Neural cell (in vitro differentiated cells): ENCODE results near the gene PBXIP1. TPM values are rescaled to one million over a fixed set of nuclear protein-coding genes. Genes with fewer than 3 reads are reported as not detected.

ENCODE experiments used
- H2AFZ ChIP-seq: fragments of 200-600, 300-800 bp; sonication (generic), shearing (Covaris generic); 2 replicates; pipeline ENCODE4 v1.6.0; 2014; ENCODE audit warnings: low read depth, mild to moderate bottlenecking, antibody characterized with exemption, low read length, moderate library complexity
- H3F3A ChIP-seq: fragments of 200-600 bp; shearing (Covaris generic); 2 replicates; pipeline ENCODE4 v1.6.1; 2016; ENCODE audit warnings: mild to moderate bottlenecking, moderate library complexity, mixed read lengths, antibody characterized with exemption, low read length; ENCODE audit not compliant: insufficient read depth, poor library complexity, severe bottlenecking
- H3K27ac ChIP-seq: fragments of 200-600, 300-800 bp; sonication (generic), shearing (Covaris generic); 2 replicates; pipeline ENCODE4 v1.5.1; 2014; ENCODE audit warnings: mild to moderate bottlenecking, low read length, moderate library complexity
- H3K27me3 ChIP-seq: fragments of 300-800, 200-600 bp; sonication (generic), shearing (Covaris generic); 2 replicates; pipeline ENCODE4 v1.6.0; 2014; ENCODE audit warnings: mild to moderate bottlenecking, low read depth, low read length, moderate library complexity; ENCODE audit not compliant: insufficient read depth
- H3K36me3 ChIP-seq: fragments of 300-800, 200-600 bp; sonication (generic), shearing (Covaris generic); 2 replicates; pipeline ENCODE4 v1.5.1; 2014; ENCODE audit warnings: mild to moderate bottlenecking, antibody characterized with exemption, low read length, moderate library complexity; ENCODE audit not compliant: insufficient read depth
- H3K4me2 ChIP-seq: fragments of 300-800, 200-600 bp; sonication (generic), shearing (Covaris generic); 2 replicates; pipeline ENCODE4 v1.6.0; 2014; ENCODE audit warnings: mild to moderate bottlenecking, low read length
- H3K4me3 ChIP-seq: fragments of 300-800, 200-600 bp; sonication (generic), shearing (Covaris generic); 2 replicates; pipeline ENCODE4 v1.5.1; 2014; ENCODE audit warnings: mild to moderate bottlenecking, low read length, moderate library complexity
- H3K79me2 ChIP-seq: fragments of 200-600 bp; shearing (Covaris generic); replicated peaks from 2 replicates; pipeline ENCODE4 v1.6.0; 2014; ENCODE audit warnings: mild to moderate bottlenecking, low read length, moderate library complexity; ENCODE audit not compliant: insufficient read depth
- H3K9ac ChIP-seq: fragments of 300-800, 200-600 bp; sonication (generic), shearing (Covaris generic); 2 replicates; pipeline ENCODE4 v1.6.1; 2016; ENCODE audit warnings: mild to moderate bottlenecking, low read length, mixed read lengths
- H3K9me2 ChIP-seq: fragments of 200-600 bp; shearing (Covaris generic); 2 replicates; pipeline ENCODE4 v1.6.1; 2016; ENCODE audit warnings: mild to moderate bottlenecking, low read length, mixed read lengths; ENCODE audit not compliant: insufficient read depth
- H3K9me3 ChIP-seq: fragments of 200-600, 300-800 bp; sonication (generic), shearing (Covaris generic); 2 replicates; pipeline ENCODE4 v1.6.1; 2016; ENCODE audit warnings: mild to moderate bottlenecking, mixed run types, low read length, moderate library complexity, mixed read lengths
- H4K20me1 ChIP-seq: fragments of 200-600 bp; shearing (Covaris generic); 2 replicates; pipeline ENCODE4 v1.6.1; 2016; ENCODE audit warnings: mild to moderate bottlenecking, mixed run types; ENCODE audit not compliant: insufficient read depth
- CTCF ChIP-seq: fragments of 450-650 bp; IDR thresholded peaks from 2 replicates; pipeline ENCODE4 v1.5.1; 2014; ENCODE audit warnings: antibody characterized with exemption, mild to moderate bottlenecking, moderate library complexity; ENCODE audit not compliant: poor library complexity, severe bottlenecking
- EP300 ChIP-seq: fragments of 450-650 bp; conservative IDR thresholded peaks from 2 replicates; pipeline ENCODE4 v1.6.1; 2014; ENCODE audit warnings: antibody characterized with exemption, mild to moderate bottlenecking, moderate library complexity; ENCODE audit not compliant: poor library complexity, severe bottlenecking
- EZH2 ChIP-seq: fragments of 200-600, 300-800 bp; shearing (Covaris generic), sonication (generic); IDR thresholded peaks from 2 replicates; pipeline ENCODE4 v1.6.1; 2014; ENCODE audit warnings: antibody characterized with exemption, low read length, borderline replicate concordance, mild to moderate bottlenecking; ENCODE audit not compliant: insufficient read depth, poor library complexity, severe bottlenecking
- MXI1 ChIP-seq: fragments of 450-650 bp; conservative IDR thresholded peaks from 2 replicates; pipeline ENCODE4 v1.6.1; 2014; ENCODE audit warnings: antibody characterized with exemption, mild to moderate bottlenecking; ENCODE audit not compliant: poor library complexity, severe bottlenecking
- POLR2AphosphoS5 ChIP-seq: IDR thresholded peaks from 2 replicates; pipeline ENCODE4 v1.6.1; 2012
- RAD21 ChIP-seq: fragments of 450-650 bp; conservative IDR thresholded peaks from 2 replicates; pipeline ENCODE4 v1.6.1; 2014; ENCODE audit warnings: antibody characterized with exemption, mild to moderate bottlenecking, moderate library complexity
- REST ChIP-seq: IDR thresholded peaks from 2 replicates; pipeline ENCODE4 v1.6.1; 2012; ENCODE audit warnings: borderline replicate concordance
- SMC3 ChIP-seq: fragments of 450-650 bp; conservative IDR thresholded peaks from 2 replicates; pipeline ENCODE4 v1.6.1; 2014; ENCODE audit warnings: antibody characterized with exemption, mild to moderate bottlenecking, moderate library complexity; ENCODE audit not compliant: poor library complexity
- TAF1 ChIP-seq: IDR thresholded peaks from 2 replicates; pipeline ENCODE4 v1.6.1; 2012; ENCODE audit warnings: low read depth
- polyA plus RNA-seq: library from polyadenylated mRNA; depleted of rRNA; stranded (reverse); fragments of >200 nt; gene quantifications from 2 replicates; pipeline ENCODE4 v1.2.3, GENCODE V29; 2014

Gene PBXIP1
- polyA plus RNA-seq, 1 donor from 2014 or later = 5.4 TPM

GRCh38 chr1:154974102-154974807 is 18.4 kb upstream of the PBXIP1 start, which contains the start of gene CKS1B:
TSS of gene CKS1B (plus strand) at chr1:154974681. CDS start at chr1:154974746, 65 bp downstream.
- Histone ChIP-seq H3K36me3 (no peaks in the 10 kb centered on the region), H3K27ac (peak within 1 kb of the TSS; percentile 89), H2AFZ (peak within 1 kb of the TSS; percentile 95), H3K4me2 (peak within 1 kb of the TSS; percentile 87), H3K9me2 (no peaks in the 10 kb centered on the region), H3K4me3 (peak within 1 kb of the TSS; percentile 83), H4K20me1 (no peaks in the 10 kb centered on the region), H3K9ac (peak within 1 kb of the TSS; percentile 88), H3K9me3 (no peaks in the 10 kb centered on the region), H3K27me3 (no peaks in the 10 kb centered on the region), H3F3A (peaks cover 3% of the 10 kb centered on the region), H3K79me2 (peaks cover 26% of the 10 kb centered on the region)
- TF ChIP-seq REST (no peak), POLR2AphosphoS5 (peak; percentile 70), EZH2 (no peak), EP300 (no peak), SMC3 (no peak), TAF1 (no peak), MXI1 (peak; percentile 100), CTCF (peak; percentile 43), RAD21 (peak; percentile 49)

GRCh38 chr1:154973344-154974101 is 17.6 kb upstream of the PBXIP1 start:
- Histone ChIP-seq H3K36me3 (no peaks in the 10 kb centered on the region), H3K9ac (peak overlapping the region; percentile 88), H3K9me2 (no peaks in the 10 kb centered on the region), H2AFZ (peak overlapping the region; percentile 95), H3K4me3 (peak overlapping the region; percentile 83), H3K79me2 (peaks cover 26% of the 10 kb centered on the region), H3K9me3 (no peaks in the 10 kb centered on the region), H4K20me1 (no peaks in the 10 kb centered on the region), H3K27ac (peak overlapping the region; percentile 89), H3F3A (peaks cover 3% of the 10 kb centered on the region), H3K27me3 (no peaks in the 10 kb centered on the region), H3K4me2 (peak overlapping the region; percentile 86)
- peak; percentile 58 for TF ChIP-seq RAD21
- TF ChIP-seq CTCF = peak; percentile 67
- TF ChIP-seq TAF1 = no peak
- TF ChIP-seq REST = peak; percentile 46
- no peak for TF ChIP-seq MXI1
- peak; percentile 76 for TF ChIP-seq SMC3
- TF ChIP-seq EZH2 = no peak
- no peak for TF ChIP-seq EP300
- TF ChIP-seq POLR2AphosphoS5 = no peak
